Measurements from ENCODE around the gene RAB15.

The RAB15 gene

GRCh38 chr14:64918216-64918615, 53.9 kb downstream of the RAB15 start:
- no peak overlapping the region for H3K4me3 ChIP-seq (ENCODE audit: low read depth, low read length)
- H3K27ac ChIP-seq (ENCODE audit: extremely low read depth, low read depth, low read length), result no peak overlapping the region
- ChIA-PET CTCF (interaction anchor here (1.3 kb wide), 1 partner anchor 10 kb away, joined by 3 read pairs; no protein-coding TSS in a partner anchor), POLR2A (no interaction called here)
- no peaks in the 10 kb centered on the region for H3K9me3 ChIP-seq (ENCODE audit: control insufficient read depth, insufficient read depth, low read depth, low read length)
- TF ChIP-seq ZNF596 (tag by site-specific recombination; IDR thresholded peaks at IDR 0.05), result no peak
- TF ChIP-seq ZNF146 (tag by site-specific recombination; IDR thresholded peaks at IDR 0.05), result no peak
- TF ChIP-seq KLF17 (tag by site-specific recombination; IDR thresholded peaks at IDR 0.05), result no peak
- TF ChIP-seq ZNF280C (tag by site-specific recombination; IDR thresholded peaks at IDR 0.05), result no peak
- TF ChIP-seq ZNF510 (tag by site-specific recombination; IDR thresholded peaks at IDR 0.05; ENCODE audit: insufficient replicate concordance), result no peak
- TF ChIP-seq ZNF654 (tag by site-specific recombination; IDR thresholded peaks at IDR 0.05; ENCODE audit: low read depth), result no peak
- TF ChIP-seq ZNF449 (tag by site-specific recombination; IDR thresholded peaks at IDR 0.05), result no peak
- TF ChIP-seq ZNF280D (tag by site-specific recombination; IDR thresholded peaks at IDR 0.05), result no peak
- TF ChIP-seq SP7 (tag by site-specific recombination; IDR thresholded peaks at IDR 0.05), result no peak
- TF ChIP-seq ZIC2 (tag by site-specific recombination; IDR thresholded peaks at IDR 0.05), result no peak
- no peak for TF ChIP-seq ZNF292 (tag by site-specific recombination; IDR thresholded peaks at IDR 0.05; ENCODE audit: borderline replicate concordance, low read depth)
- no peak for TF ChIP-seq ZNF548 (tag by site-specific recombination; IDR thresholded peaks at IDR 0.05)
- TF ChIP-seq RBAK (tag by site-specific recombination; IDR thresholded peaks at IDR 0.05), result no peak
- TF ChIP-seq ZNF747 (tag by site-specific recombination; IDR thresholded peaks at IDR 0.05), result no peak
- no peak for TF ChIP-seq ZFP69B (tag by site-specific recombination; IDR thresholded peaks at IDR 0.05)
- peaks cover 3 to 4% of the 10 kb centered on the region in 2 experiments for H3K36me3 ChIP-seq (ENCODE audit: control insufficient read depth in 2 of 2, insufficient read depth in 1 of 2, low read length in 2 of 2)
- H3K4me1 ChIP-seq (ENCODE audit: control insufficient read depth, insufficient read depth, low read length), result peaks cover 3% of the 10 kb centered on the region; the same call in 1 of the 2 replicates

GRCh38 chr14:64915797-64916196, 56.3 kb downstream of the RAB15 start:
- ChIA-PET CTCF (no interaction called here), POLR2A (interaction anchor here (0.6 to 1.2 kb wide), 2 partner anchors 121 to 376 kb away, joined by 3 read pairs; partner anchors contain the start of gene HSPA2)
- H3K27ac ChIP-seq (ENCODE audit: extremely low read depth, low read depth, low read length), result no peak overlapping the region
- H3K9me3 ChIP-seq (ENCODE audit: control insufficient read depth, insufficient read depth, low read depth, low read length), result no peaks in the 10 kb centered on the region
- H3K36me3 ChIP-seq (ENCODE audit: control insufficient read depth in 2 of 2, insufficient read depth in 1 of 2, low read length in 2 of 2), result peaks cover 3 to 4% of the 10 kb centered on the region in 2 experiments; a peak in 2 of 3 replicates
- peaks cover 3% of the 10 kb centered on the region; the same call in 1 of the 2 replicates for H3K4me1 ChIP-seq (ENCODE audit: control insufficient read depth, insufficient read depth, low read length)
- H3K4me3 ChIP-seq (ENCODE audit: low read depth, low read length), result no peak overlapping the region
- no peak for TF ChIP-seq ZNF76 (tag by site-specific recombination; IDR thresholded peaks at IDR 0.05; ENCODE audit: borderline replicate concordance, low read depth)
- TF ChIP-seq ZNF692 (tag by site-specific recombination; IDR thresholded peaks at IDR 0.05), result no peak
- TF ChIP-seq ZNF488 (tag by site-specific recombination; IDR thresholded peaks at IDR 0.05), result no peak
- TF ChIP-seq ZNF138 (tag by site-specific recombination; IDR thresholded peaks at IDR 0.05; ENCODE audit: borderline replicate concordance), result no peak
- no peak for TF ChIP-seq ZBTB10 (tag by site-specific recombination; IDR thresholded peaks at IDR 0.05)
